PFSK-1 (cell line): ENCODE results near the gene CNTN4.

ENCODE experiments used
- FOXP2 ChIP-seq: optimal IDR thresholded peaks from 2 replicates; pipeline ENCODE3; 2011; ENCODE audit warnings: borderline replicate concordance, control low read depth, inconsistent platforms; ENCODE audit not compliant: insufficient read depth; ENCODE audit errors: extremely low read length, extremely low read depth
- POLR2AphosphoS5 ChIP-seq: IDR thresholded peaks from 2 replicates; pipeline ENCODE4 v1.6.1; 2012; ENCODE audit warnings: low read depth, mild to moderate bottlenecking, control low read depth, low read length, moderate library complexity
- SIN3A ChIP-seq: IDR thresholded peaks from 2 replicates; pipeline ENCODE4 v1.6.1; 2012; ENCODE audit warnings: mild to moderate bottlenecking, low read length, moderate library complexity, borderline replicate concordance; ENCODE audit not compliant: insufficient read depth
- TAF1 ChIP-seq: IDR thresholded peaks from 2 replicates; pipeline ENCODE4 v1.6.1; 2012; ENCODE audit warnings: low read length, control low read depth, borderline replicate concordance; ENCODE audit not compliant: insufficient read depth
- TF ChIP-seq, protein P1 (sequence below), 2 experiments: IDR thresholded peaks; 2 replicates each; pipeline versions ENCODE4 v1.6.1 to v1.8.0; 2011 to 2012; ENCODE audit warnings: low read depth in 2 of 2, low read length in 2 of 2, control low read depth in 1 of 2, inconsistent platforms in 1 of 2, mild to moderate bottlenecking in 1 of 2, moderate library complexity in 1 of 2; ENCODE audit not compliant: insufficient read depth in 1 of 2

The CNTN4 gene

GRCh38 chr3:3020209-3020608 lies 921.5 kb downstream of the CNTN4 start:
- TF ChIP-seq SIN3A (no peak), TAF1 (no peak), FOXP2 (no peak), POLR2AphosphoS5 (no peak)
- TF ChIP-seq, protein P1, sequence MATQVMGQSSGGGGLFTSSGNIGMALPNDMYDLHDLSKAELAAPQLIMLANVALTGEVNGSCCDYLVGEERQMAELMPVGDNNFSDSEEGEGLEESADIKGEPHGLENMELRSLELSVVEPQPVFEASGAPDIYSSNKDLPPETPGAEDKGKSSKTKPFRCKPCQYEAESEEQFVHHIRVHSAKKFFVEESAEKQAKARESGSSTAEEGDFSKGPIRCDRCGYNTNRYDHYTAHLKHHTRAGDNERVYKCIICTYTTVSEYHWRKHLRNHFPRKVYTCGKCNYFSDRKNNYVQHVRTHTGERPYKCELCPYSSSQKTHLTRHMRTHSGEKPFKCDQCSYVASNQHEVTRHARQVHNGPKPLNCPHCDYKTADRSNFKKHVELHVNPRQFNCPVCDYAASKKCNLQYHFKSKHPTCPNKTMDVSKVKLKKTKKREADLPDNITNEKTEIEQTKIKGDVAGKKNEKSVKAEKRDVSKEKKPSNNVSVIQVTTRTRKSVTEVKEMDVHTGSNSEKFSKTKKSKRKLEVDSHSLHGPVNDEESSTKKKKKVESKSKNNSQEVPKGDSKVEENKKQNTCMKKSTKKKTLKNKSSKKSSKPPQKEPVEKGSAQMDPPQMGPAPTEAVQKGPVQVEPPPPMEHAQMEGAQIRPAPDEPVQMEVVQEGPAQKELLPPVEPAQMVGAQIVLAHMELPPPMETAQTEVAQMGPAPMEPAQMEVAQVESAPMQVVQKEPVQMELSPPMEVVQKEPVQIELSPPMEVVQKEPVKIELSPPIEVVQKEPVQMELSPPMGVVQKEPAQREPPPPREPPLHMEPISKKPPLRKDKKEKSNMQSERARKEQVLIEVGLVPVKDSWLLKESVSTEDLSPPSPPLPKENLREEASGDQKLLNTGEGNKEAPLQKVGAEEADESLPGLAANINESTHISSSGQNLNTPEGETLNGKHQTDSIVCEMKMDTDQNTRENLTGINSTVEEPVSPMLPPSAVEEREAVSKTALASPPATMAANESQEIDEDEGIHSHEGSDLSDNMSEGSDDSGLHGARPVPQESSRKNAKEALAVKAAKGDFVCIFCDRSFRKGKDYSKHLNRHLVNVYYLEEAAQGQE (IDR thresholded peaks at IDR 0.05; ENCODE audit: insufficient read depth in 1 of 2, low read depth in 2 of 2, low read length in 2 of 2), result no peak

GRCh38 chr3:3023111-3023745 lies 924.6 kb downstream of the CNTN4 start:
- TF ChIP-seq, protein P1 (IDR thresholded peaks at IDR 0.05; ENCODE audit: insufficient read depth in 1 of 2, low read depth in 2 of 2, low read length in 2 of 2), result no peak
- TF ChIP-seq FOXP2 (no peak), SIN3A (no peak), POLR2AphosphoS5 (no peak), TAF1 (no peak)

DNA sequence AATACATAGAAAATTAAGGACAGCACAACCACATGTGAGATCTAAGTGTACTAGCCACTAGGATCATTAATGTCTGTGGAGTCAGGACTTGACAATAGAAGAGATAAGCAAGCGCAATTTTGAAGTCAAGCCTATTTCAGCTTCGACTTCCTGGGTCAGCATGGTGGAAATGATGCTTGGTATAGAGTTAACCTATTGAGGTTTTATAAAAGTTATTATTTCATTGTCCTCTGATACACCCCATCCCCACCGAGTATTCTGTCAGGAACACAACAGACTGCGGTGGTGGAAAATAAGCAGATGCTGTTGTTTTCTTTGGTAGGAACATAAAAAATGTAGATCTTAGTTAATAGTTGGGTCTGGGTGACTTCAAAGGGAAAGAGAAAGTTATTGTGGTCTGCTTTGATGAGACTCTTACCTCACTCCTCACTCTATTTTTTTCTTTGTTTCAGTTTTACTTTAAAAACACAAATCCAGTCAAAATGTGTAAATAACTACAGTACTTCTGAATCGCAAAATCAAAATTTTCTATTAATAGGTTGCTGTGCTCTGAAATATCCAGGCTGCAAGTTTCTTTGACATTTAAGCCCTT lies 929.4 kb downstream of the CNTN4 start:
- TF ChIP-seq TAF1 (no peak), POLR2AphosphoS5 (no peak)

DNA sequence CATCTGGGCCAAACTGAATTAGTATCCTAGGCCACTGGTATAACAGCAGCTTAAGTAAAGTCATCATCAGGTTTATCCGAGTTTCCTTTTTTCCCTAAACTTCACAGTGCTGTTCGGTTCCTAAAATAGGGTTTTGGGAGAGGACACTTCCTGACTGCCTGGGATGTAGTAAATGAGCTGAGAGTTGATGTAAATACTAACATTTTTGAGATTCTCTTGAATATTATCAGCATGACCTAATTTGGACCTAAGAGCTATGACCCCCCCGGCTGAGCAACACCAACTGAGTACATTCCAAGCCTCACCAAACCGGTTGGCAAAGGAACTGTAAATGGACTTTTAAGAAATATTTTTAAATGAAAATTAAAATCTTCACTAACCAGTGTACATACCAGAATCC lies 932.7 kb downstream of the CNTN4 start:
- TF ChIP-seq SIN3A (no peak), POLR2AphosphoS5 (no peak), FOXP2 (no peak), TAF1 (no peak)
- TF ChIP-seq, protein P1 (IDR thresholded peaks at IDR 0.05; ENCODE audit: insufficient read depth in 1 of 2, low read depth in 2 of 2, low read length in 2 of 2), result no peak

DNA sequence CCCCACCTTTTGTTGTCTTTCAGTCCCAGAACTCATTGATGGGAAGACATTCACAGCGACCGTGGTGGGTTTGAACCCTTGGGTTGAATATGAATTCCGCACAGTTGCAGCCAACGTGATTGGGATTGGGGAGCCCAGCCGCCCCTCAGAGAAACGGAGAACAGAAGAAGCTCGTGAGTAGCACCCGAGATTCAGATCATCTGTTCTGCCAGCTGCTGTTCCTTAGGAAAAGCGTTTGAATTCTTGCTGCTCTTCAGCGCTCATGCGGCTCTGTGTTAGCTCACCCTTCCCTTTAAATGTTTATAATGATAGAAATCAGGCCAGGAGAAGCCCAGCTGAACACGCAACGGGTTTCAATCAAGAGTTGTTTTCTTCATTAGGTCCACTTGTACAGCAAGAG lies 938.5 kb downstream of the CNTN4 start:
- TF ChIP-seq, protein P1 (IDR thresholded peaks at IDR 0.05; ENCODE audit: insufficient read depth in 1 of 2, low read depth in 2 of 2, low read length in 2 of 2), result no peak
- TF ChIP-seq SIN3A (no peak), FOXP2 (no peak), POLR2AphosphoS5 (no peak), TAF1 (no peak)
